HG02870 (cell line): ENCODE measurements around the gene CRB2.

Source experiments
- ATAC-seq: cut with Tn5 transposase; IDR thresholded peaks from one replicate; pipeline ENCODE4 v1.9.1; 2021; ENCODE audit warnings: mild to moderate bottlenecking, moderate library complexity; ENCODE audit not compliant: unreplicated experiment

Gene CRB2

GRCh38 chr9:123361731-123362510, 5.9 kb downstream of the CRB2 start:
- ATAC-seq, result no peak

DNA sequence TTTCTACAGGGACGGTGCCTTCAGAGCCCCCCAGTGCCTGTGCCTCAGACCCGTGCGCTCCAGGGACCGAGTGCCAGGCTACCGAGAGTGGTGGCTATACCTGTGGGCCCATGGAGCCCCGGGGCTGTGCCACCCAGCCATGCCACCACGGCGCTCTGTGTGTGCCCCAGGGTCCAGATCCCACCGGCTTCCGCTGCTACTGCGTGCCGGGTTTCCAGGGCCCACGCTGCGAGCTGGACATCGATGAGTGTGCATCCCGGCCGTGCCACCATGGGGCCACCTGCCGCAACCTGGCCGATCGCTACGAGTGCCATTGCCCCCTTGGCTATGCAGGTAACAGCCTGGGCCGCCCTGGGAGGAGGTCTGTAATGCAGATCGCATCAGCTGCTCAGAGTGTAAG, 6.9 kb downstream of the CRB2 start:
- ATAC-seq, result no peak

DNA sequence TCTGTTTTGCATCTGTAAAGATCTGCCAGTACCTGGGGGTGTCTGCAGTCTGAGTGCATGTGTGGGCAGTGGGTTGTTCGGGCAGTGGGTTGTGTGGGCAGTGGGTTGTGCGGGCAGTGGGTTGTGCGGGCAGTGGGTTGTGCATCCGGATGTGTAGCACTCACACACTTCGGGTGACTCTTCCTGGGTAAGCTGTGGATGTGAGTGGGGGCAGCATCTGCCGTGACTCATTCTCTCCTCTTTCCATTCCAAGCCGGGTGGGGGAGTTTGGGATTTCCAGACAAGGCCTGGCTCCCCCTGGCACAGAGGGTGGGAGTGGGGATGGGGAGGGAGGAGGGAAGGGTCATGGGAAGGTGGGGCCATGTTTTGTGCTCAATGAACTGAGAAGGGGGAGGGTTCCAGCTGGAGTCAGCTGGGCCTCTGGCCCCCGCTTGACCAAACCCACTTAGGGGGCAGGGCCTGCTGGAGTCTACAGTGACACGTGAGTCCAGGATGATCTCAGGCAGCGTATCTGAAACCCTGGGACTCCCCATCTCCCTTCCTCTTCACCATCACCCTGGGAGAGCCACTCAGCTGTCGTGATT, 8.3 kb downstream of the CRB2 start:
- no peak for ATAC-seq

DNA sequence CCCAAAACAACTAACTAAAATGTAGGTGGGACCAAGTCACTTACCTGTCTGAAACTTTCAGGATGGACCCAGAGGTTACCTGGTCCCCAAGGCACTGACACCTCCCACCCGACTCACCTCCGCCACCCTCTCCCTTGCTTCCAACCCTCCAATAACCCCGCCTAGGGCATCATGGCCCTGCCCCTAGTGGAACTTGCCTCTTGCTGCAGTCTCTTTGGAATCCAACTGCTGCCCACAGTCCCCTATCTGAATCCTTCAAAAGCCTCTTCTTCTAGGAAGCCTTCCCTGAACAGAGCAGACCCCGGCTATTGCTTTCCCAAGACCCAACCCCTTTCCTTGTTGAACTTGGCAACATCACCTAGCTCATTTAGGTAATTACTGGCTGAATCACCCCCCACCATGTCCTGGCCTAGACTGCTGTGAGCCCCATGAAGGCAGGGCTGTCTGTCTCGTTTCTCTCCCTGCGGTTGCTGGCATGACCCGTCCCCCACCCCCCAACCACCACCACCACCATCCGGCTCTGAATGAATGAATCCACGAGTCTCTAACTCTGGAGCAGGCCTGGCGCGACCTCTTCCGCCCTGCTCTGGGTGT, 9.4 kb downstream of the CRB2 start:
- ATAC-seq, result no peak

- ATAC-seq, result no peak
Measured at GRCh38 chr9:123365881-123366528, 10.0 kb downstream of the CRB2 start.

DNA sequence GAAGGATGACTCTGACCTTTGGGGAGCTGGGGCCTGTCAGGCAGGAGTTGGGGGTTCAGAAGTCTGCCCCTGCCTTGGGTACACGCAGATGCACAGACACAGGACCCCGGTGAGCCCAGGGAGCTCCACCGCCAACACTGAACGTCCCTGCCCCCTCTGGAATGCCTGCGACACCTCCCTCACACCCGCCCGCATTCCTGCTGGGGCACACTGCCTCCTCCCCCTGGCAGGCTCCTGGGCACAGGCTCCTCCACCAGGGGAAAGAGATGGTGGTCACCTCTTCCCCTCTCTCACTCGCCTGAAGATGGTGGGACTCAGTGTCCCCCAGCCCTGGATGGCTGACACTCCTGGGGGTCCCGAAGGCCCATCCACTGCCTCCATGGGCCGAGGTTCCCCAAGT, 12.0 kb downstream of the CRB2 start:
- no peak for ATAC-seq

GRCh38 chr9:123368536-123369153, 12.6 kb downstream of the CRB2 start:
- ATAC-seq, result no peak

- ATAC-seq, result no peak
Measured at GRCh38 chr9:123369296-123369695, 13.3 kb downstream of the CRB2 start.

- no peak for ATAC-seq
Measured at GRCh38 chr9:123370108-123370507, 14.1 kb downstream of the CRB2 start.

- ATAC-seq, result no peak
Measured at GRCh38 chr9:123370526-123371227, 14.7 kb downstream of the CRB2 start.

DNA sequence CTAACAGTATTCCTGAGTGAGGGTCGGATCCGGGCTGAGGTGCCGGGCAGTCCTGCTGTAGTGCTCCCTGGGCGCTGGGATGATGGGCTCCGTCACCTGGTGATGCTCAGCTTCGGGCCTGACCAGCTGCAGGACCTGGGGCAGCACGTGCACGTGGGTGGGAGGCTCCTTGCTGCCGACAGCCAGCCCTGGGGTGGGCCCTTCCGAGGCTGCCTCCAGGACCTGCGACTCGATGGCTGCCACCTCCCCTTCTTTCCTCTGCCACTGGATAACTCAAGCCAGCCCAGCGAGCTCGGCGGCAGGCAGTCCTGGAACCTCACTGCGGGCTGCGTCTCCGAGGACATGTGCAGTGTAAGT, 15.2 kb downstream of the CRB2 start:
- ATAC-seq, result no peak

GRCh38 chr9:123371805-123372590, 16.0 kb downstream of the CRB2 start:
- ATAC-seq, result no peak

DNA sequence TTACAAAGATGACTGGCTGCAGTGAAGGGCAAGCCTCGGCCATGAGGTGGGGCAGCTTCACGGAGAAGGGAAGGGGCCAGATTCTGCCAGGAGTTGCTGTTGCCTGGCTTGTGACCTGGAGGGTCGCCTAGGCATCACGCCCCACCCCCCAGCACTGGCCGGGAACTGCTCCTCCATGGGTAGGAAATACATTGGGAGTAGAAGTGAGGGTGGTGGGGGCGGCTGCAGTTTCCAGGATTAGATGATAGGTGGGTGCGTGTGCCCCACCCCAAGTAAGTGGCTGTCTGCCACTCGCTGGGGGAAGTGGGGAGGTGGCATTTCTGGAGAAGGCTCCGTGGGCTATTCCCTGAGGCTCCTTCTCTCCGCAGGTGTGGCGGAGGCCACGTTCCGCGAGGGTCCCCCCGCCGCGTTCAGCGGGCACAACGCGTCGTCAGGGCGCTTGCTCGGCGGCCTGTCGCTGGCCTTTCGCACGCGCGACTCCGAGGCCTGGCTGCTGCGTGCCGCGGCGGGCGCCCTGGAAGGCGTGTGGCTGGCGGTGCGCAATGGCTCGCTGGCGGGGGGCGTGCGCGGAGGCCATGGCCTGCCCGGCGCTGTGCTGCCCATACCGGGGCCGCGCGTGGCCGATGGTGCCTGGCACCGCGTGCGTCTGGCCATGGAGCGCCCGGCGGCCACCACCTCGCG, 16.9 kb downstream of the CRB2 start:
- ATAC-seq, result no peak

- no peak for ATAC-seq
Measured at GRCh38 chr9:123373447-123373923, 17.5 kb downstream of the CRB2 start.

DNA sequence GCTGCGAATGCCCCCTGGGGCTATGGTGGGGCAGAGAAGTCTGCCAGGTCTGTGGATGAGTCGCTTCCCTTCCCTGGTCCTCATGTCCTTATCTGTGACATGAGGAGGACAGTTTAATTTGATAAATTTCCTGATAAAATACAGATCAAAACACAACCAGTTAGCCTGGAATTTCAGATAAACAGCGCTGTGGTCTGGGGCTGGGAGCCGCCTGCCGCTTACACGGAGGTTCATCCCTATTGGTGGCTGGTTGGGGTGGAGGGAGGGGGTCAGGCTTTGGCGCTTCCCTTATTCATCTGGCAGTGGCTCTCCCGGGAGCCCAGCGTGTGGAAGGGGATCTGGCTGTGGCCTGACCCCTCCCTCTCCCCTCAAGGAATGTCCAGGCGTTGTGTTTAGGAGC, 17.9 kb downstream of the CRB2 start:
- ATAC-seq, result no peak

DNA sequence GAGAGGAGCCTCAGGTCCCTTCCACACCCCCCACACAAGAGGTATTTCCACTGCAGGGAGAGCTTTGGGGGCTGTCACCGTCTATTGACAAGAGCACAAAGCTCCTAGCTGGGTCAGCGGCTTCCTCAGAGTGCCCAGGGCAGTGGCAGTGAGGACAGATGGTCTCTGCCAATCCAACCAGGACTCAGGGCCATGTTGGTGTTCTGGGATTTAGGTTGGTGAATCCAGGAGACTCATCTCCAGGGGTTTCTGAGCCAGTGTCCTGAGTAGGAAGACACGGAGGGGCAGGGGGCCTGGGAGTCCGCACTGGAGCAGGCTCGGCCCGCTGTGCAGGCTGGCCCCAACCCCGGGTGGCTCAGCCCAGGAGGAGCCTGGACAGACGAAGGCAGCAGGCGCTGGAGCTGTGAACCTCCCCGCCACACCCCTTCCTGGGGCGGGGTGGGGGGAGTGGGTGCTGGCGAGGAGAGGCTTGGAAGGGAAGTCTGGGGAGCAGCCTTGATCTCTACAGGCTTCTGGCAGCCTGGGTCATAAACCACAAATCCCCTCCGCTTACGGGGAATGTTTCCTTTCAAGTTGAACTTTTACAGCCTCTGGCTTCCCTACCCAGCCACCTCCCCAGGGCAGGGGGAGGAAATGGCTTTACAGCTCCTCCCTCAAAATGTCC, 19.6 kb downstream of the CRB2 start:
- ATAC-seq, result no peak

DNA sequence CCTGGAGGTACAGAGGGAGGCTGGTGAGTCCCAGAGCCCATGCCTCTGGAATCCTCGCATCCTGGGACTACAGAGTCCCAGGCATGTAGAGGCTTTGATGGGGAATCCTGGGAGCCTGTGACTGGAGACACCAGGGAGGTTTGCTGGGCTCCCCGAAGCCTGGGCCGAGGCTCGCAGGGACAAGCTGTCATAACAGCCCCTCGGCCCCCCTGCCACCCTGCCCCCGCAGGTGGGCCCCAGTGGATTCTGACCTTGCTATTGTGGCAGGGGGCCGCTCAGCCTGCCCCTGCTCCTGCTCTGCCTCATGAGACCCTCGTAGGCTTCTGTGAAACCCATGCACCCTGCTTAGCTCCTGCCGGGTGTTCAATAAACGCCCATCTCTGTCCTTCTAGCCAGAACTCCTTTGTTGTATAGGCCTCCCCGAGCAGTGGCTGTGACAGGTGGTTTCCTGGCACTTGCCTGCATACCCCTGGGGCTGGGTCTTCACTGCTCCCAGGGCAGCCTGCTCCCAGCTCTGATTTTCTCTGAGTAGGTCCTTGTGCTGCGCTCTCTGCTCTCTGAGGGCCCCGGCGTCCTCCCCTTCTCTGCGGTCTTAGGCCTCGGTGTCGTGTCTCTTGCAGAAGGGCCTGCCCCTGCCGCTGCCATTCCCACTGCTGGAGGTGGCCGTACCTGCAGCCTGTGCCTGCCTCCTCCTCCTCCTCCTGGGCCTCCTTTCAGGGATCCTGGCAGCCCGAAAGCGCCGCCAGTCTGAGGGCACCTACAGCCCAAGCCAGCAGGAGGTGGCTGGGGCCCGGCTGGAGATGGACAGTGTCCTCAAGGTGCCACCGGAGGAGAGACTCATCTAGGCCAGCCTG, 20.4 kb downstream of the CRB2 start:
- ATAC-seq, result no peak
